ENCODE measurements around the gene MED29.

GRCh38 chr19:39362682-39363657 is 28.2 kb upstream of the MED29 start:
- TF ChIP-seq MAX (IDR thresholded peaks at IDR 0.05): no peak
- TF ChIP-seq, protein P1, sequence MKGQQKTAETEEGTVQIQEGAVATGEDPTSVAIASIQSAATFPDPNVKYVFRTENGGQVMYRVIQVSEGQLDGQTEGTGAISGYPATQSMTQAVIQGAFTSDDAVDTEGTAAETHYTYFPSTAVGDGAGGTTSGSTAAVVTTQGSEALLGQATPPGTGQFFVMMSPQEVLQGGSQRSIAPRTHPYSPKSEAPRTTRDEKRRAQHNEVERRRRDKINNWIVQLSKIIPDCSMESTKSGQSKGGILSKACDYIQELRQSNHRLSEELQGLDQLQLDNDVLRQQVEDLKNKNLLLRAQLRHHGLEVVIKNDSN (IDR thresholded peaks at IDR 0.05): no peak
- TF ChIP-seq EP300 (IDR thresholded peaks at IDR 0.05; ENCODE audit: borderline replicate concordance): no peak
- no peak for TF ChIP-seq TEAD4 (IDR thresholded peaks at IDR 0.05)

Data from Ishikawa (cell line).